GM19193 (cell line): ENCODE measurements around the gene RNH1.

Experiments
- POLR2A ChIP-seq: IDR thresholded peaks from 4 replicates; pipeline ENCODE4 v1.6.1; 2011; ENCODE audit not compliant: insufficient read depth, insufficient read length; ENCODE audit errors: extremely low read depth

The RNH1 gene

DNA sequence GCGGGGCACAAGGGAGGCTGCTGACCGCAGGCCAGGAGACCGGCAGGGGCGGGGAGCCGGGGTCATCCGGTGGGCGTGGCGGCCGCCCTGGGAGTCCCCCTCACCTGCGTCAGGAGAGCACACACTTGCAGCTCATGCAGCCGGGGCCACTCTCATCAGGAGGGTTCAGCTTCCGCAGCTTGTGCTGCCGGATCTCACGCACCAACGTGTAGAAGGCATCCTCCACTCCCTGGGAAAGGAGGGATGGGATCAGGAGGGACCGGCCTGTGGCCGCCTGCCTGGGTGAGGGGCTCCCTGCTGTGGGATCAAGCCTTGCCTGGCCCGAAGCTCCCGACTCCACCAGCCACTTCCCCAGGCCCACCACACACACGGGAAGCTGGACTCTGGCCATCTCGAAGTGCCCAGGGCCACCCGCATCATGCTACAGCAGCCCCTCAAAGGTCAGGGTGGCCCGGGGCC is 25.5 kb upstream of the RNH1 start:
- no peak for TF ChIP-seq POLR2A

DNA sequence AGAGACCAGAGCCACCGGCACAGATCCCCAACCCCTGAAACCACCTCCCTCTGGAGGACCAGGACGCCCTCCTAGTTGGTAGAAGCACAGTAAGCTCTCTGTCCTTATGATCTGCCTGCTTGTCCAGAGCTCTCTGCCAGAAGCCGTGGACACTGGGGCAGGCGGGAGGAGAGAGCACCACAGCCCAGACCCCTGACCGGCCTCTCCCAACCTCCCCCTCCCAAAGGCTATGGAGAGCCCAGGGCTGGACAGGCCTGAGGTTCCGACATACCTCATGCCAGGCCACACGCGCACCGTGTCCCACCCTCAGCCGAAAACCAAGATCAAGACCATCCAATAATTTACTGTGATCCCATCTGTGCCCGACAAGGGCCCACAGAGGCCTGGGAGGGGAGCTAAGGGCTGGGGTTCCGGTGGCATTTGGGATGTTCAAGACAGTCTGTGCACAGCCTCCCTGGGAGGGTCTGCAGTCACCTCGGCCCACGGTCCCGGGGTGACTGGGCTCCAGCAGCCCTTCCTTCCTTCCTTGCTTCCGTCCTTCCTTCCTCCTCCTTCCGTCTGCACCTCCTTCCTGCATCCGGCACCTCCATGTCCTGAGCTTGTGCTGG is 25.0 kb upstream of the RNH1 start:
- TF ChIP-seq POLR2A = no peak

DNA sequence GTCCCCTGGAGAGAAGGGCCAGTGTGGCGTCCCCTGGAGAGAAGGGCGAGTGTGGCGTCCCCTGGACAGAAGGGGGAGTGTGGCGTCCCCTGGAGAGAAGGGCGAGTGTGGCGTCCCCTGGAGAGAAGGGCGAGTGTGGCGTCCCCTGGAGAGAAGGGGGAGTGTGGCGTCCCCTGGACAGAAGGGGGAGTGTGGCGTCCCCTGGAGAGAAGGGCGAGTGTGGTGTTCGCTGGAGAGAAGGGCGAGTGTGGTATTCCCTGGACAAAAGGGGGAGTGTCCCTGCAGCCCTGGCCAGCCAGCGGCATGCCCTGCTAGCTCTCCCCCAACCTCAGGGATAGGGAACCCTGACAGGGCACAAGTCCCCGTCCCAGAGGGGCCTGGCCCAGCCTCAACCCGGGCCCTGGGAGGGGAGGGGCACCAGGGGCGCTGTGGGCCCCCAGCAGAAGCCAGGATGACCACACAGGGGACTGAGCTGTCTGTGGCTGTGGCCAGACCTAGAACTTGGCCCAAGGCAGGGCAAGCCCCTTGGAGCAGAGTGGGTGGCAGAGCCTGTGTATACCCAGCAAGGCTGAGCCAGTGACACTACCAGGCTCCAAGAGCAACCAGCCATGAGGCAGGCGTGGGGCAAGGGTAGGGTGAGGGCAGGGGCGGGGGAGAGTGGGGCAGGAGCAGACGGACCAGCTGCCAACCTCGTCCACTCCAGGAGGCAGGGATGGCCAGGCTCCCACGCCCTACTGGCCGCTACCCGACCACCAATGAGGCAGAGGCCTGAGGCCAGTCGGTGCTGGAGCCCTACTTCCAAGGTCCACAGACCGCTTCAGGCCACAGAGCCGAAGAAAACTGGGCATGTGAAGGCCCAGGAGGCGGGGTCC is 24.2 kb upstream of the RNH1 start:
- TF ChIP-seq POLR2A = no peak

DNA sequence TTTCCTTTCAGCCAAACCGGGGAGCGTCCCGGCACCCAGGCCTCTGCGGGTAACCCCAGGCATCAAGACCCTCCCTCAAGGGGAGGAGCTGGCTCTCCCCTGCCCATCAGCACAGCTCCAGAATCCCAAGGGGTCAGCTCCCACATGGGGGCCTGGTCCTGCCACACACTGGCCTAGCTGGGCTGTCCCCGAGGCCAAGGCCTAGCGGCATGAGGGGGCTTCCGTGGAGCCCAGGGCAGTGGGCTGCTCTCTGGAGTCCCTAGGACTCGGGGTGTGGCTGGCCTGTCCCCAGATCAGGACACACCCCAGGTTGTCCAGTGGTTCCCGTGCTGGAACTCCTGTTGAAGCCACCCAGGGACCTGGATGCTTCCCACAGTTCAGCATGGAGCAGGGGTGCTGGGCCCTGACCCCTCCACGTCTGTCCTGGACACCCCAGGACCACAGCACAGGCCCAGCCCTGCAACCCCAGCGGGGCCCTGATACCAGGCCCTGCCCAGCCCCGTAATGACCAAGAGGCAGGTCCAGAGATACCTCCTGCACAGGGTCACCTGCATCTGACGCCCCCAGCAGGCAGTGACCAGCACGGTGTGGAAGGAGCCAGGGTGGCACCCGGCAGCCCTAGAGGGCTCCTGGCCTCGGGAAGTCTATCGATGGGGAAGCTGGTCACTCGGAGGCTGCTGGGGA is 22.8 kb upstream of the RNH1 start:
- no peak for TF ChIP-seq POLR2A

DNA sequence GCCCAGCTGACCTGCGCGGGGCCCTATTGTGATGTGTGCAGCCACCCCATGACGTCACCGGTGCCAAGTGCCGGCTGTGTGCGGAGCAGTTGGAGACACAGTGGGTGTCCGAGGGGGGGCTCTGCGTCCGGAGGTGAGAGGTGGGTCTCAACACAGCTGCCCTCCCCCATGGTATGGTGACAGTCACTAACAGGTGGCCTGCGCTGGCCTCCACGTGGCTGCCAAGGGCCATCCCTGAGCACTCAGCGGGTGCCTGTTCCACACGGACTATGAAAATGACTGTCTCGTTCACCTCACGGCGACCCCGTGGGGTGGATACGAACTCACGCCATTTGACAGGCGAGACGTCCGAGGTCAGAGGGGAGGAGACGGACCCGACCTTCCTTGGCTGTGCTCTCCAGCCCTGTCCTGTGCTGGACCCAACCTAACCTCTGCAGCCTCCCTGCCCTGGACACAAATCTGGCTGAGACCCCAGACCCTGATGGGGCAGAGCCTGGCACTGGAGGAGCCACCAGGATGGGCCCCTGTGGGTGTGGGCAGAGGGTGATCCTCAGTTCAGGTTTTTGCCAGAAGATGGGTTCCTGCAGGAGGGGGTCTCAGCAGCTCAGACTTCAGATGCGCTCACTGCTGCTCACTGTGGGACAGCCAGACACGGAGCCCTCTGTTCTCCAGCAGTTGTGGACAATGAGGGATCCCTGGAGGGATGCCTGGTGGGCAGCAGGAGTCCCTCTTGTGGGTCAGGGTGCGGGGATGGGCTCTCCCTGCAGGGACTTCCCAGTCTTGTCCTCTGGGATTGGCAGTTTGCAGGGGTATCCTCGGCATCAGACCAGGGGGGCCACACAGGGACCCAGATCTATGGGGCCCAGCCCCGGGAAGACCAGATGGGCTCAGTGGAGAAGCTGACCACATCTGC is 22.0 kb upstream of the RNH1 start:
- TF ChIP-seq POLR2A = no peak

DNA sequence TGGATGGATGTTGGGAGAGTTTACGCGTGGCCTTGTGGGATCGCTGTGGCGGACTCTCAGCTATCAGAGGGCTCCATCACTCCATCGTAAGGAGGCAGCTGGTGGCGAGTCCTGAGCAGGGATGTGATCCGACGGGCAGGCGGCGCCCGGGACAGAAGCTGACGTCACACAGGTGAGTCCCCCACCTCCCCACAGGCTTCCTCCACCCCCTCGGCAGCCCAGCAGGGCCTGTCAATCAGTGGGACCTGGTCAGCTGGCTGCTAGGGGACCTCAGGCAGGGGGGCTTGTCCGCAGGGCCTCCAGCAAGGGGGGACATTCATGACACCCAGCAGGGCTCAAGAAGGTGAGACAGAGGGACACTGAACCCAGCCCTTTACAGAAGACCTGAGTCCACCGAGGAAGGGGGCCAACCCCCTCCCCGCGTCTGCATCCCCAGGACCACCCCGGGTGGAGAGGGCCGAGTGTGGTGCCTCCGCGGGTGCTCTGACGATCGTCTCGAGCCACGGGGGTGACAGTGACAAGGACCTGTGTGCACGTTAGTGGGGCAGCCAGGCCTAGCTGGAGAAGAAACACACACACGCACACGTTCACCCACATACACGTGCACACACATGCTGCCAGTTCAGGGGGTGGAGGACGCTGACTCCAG is 21.2 kb upstream of the RNH1 start:
- TF ChIP-seq POLR2A = no peak

DNA sequence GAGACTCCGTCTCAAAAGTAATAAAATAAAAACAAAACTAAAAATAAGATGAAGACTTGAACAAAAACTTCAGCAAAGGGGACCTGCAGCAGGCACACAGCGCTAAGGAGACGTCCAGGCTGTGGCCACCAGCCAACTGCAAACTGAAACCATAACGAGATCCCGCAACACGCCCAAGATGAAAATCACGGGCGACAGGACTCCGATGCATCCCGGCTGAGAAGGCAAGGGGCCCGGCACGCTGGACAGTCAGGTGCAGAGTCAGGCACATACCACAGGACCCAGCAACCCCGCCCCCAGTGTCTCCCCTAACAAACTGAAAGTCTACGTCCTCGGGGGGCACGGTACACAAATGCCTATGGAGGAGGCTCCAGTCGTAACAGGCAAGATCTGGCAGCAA is 19.1 kb upstream of the RNH1 start:
- no peak for TF ChIP-seq POLR2A

DNA sequence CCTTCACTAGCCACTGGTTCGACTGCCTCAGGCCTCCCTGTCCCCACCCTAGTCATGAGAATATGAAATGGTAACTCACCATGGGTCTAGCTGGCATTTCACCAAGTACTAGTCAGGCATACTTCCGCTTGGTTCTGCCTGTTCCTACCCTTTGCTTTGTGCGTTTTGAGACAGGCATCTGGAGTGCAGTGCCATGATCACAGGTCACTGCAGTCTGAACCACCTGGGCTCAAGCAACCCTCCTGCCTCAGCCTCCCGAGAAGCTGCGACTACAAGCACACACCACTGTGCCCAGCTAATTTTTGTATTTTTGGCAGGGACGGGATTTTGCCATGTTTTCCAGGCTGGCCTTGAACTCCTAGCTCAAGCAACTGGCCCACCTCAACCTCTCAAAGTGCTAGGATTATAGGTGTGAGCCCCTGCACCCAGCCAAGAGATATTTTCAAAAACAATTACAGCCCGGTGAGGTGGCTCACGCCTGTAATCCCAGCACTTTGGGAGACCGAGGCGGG is 14.2 kb upstream of the RNH1 start:
- no peak for TF ChIP-seq POLR2A

DNA sequence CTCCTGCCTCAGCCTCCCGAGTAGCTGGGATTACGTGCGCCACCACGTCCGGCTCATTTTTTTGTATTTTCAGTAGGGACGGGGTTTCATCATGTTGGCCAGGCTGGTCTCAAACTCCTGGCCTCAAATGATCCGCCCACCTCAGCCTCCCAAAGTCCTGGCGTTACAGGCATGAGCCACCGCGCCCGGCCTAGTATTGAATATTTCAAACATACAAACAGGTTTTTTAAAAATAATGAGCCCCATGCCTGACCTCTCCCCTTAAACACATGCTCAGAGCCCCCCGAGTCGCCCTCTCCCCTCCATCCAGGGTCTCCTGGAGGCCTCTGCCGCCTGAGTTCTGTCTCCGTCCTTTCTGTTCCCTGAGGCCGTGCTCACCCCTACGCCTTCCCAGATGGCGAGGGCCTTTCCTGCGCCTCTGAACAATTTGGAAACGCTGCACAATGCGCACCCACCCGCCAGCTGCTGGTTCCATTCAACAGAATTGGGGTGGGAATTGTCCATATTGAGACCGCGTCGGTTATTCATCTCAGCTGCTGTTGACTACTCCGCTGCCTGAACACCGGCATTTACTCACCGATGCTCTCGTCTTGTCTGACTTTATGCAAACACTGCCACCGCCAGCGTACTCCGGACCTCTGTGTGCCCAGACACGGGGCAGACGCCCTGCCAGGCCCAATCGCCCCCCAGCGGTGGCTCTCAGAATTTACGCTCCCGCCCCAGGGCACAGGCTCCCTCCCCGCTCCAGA is 13.6 kb upstream of the RNH1 start:
- TF ChIP-seq POLR2A = no peak

DNA sequence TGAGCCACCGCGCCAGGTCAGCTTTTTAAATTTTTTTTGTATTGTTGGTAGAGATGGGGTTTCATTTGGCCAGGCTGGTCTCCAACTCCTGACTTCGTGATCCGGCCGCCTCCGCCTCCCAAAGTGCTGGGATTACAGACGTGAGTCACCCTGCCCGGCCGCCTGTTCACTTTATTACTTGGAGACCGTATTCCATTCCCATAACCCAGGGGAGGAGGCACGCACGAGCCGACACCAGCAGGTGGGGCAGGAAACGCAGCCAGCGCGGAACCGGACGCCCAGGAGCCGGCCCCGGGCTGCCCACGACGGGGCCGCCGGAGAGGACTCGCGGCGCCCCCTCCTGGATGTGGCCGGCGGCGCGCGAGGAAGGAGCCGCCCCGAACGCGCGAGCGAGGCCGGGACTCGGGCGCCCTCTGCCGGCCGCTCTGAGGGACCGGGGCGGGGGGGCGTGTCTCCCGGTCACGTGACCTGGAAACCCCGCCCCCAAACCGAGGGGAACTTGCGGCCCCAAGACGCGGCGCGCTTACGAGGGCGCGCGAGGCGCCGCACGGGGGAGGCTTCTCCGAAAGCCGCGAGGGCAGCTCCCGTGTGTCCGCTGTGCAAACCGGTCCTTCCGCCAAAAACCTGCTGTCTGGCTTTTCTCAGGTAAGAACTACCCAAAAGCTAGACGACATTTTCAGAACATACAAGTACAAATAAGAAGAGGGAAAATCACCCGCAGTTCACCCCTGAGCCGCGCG is 11.6 kb upstream of the RNH1 start:
- no peak for TF ChIP-seq POLR2A

DNA sequence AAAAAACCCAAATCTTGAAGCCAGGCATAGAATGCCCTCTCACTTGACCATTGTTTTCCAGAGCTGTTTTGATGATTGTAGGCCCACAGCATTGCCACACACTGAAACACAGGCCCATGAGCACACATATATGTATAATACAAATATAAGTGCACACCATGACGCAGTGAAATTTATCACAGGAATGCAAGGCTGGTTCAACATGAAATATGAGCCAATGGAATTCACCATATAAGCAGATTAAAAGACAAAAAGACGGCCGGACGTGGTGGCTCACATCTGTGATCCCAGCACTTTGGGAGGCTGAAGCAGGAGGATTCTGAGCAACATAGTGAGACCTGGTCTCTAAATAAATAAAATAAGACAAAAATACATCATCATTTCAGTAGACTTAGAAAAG is 9.4 kb upstream of the RNH1 start:
- no peak for TF ChIP-seq POLR2A

DNA sequence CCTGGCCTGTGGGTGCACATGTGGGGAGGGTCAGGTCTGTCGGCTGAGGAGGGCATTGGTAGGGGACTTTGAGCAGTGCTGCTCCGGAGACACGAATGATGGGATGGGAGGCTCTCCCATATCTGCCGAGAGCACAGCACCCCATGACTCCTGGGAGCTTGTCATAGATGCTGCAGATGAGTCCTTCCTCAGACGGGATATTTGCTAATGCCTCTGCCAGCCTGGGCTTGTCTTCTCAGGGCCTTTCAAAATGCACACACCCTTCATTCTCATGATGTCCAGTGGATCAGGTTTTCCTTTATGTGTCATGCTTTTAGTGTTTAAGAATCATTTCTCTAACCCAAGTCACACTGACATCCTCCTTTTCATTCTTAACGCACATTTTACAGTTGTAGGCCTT is 8.1 kb upstream of the RNH1 start:
- no peak for TF ChIP-seq POLR2A

DNA sequence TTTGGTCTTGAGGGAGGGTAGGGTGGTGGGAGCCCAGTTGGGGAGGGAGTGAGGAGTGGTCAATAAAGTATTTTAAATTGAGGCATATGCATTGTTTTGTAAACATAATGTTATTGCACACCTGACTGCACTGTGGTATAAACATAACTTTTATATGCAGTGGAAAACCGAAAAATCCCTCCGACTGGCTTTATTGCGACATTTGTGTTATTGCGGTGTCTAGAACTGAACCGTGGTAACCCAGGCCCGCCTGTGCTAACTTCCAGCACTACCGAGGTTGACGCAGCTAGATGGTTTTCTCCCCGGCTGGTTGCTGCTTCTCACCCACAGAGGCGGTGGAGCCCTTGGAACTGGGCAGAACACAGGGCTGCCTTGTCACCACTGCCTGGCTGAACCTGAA is 7.6 kb upstream of the RNH1 start:
- TF ChIP-seq POLR2A = no peak
